Natural killer cell (primary cell): ENCODE data around the gene MON2. TPM values are rescaled to one million over a fixed set of nuclear protein-coding genes. Genes with fewer than 3 reads are reported as not detected.

ENCODE experiments used
- ATAC-seq, 3 donors: fragments of 150-1000 bp in 2 of 3; fragments of 200-7000 bp in 1 of 3; cut with Tn5 transposase; 1 replicate in 1 of 3; 2 replicates in 2 of 3; pipeline ENCODE4 v1.10.0; 2021; ENCODE audit warnings: mild to moderate bottlenecking in 2 of 3, moderate library complexity in 2 of 3
- DNase-seq, 2 donors: peaks; one replicate each; pipeline versions ENCODE4 v3.0.0 to v3.0.0-alpha.2; 2013 to 2021; ENCODE audit warnings: mixed read lengths in 1 of 2
- H3K27ac ChIP-seq: one replicate; pipeline ENCODE4 v1.5.1; 2013; ENCODE audit warnings: mild to moderate bottlenecking, low read length
- H3K27me3 ChIP-seq: one replicate; pipeline ENCODE4 v1.6.1; 2013; ENCODE audit warnings: low read length; ENCODE audit not compliant: control insufficient read depth, insufficient read depth
- H3K36me3 ChIP-seq: one replicate; pipeline ENCODE4 v1.6.1; 2013; ENCODE audit warnings: low read length; ENCODE audit not compliant: control insufficient read depth, insufficient read depth
- H3K4me1 ChIP-seq: one replicate; pipeline ENCODE4 v1.6.1; 2013; ENCODE audit warnings: low read length; ENCODE audit not compliant: control insufficient read depth, insufficient read depth
- H3K4me3 ChIP-seq: one replicate; pipeline ENCODE4 v1.5.1; 2013; ENCODE audit warnings: low read length
- H3K9me3 ChIP-seq: one replicate; pipeline ENCODE4 v1.6.1; 2013; ENCODE audit warnings: low read length; ENCODE audit not compliant: control insufficient read depth, insufficient read depth
- H3K27ac Mint-ChIP-seq, 2 donors: one replicate each; pipeline ENCODE4 v1.8.0; 2022; ENCODE audit warnings: mild to moderate bottlenecking in 2 of 2, mixed read lengths in 2 of 2, moderate library complexity in 1 of 2
- H3K27me3 Mint-ChIP-seq, 2 donors: one replicate each; pipeline ENCODE4 v1.8.0; 2022; ENCODE audit warnings: low read depth in 2 of 2, mixed read lengths in 2 of 2
- H3K36me3 Mint-ChIP-seq: one replicate; pipeline ENCODE4 v1.8.0; 2022; ENCODE audit warnings: mixed read lengths
- H3K4me1 Mint-ChIP-seq, 2 donors: one replicate each; pipeline ENCODE4 v1.8.0; 2022; ENCODE audit warnings: mixed read lengths in 2 of 2
- H3K4me3 Mint-ChIP-seq: one replicate; pipeline ENCODE4 v1.8.0; 2022; ENCODE audit warnings: mild to moderate bottlenecking, moderate library complexity, mixed read lengths
- H3K9me3 Mint-ChIP-seq, 2 donors: one replicate each; pipeline ENCODE4 v1.8.0; 2022; ENCODE audit warnings: mixed read lengths in 2 of 2
- WGBS: methylation state at CpG from one replicate; pipeline ENCODE4 v1.1.7; 2013; ENCODE audit warnings: missing lambda C conversion rate; ENCODE audit not compliant: insufficient coverage; 5-methylcytosine and 5-hydroxymethylcytosine counted together
- intact Hi-C: fragments of 100-400 bp; cut with micrococcal nuclease; formaldehyde crosslinking; loops from one replicate; pipeline ENCODE4 v1.14.2; 2022
- total RNA-seq, 4 donors: library from RNA; stranded (reverse); fragments of 120-200 nt in 1 of 4; gene quantifications; one replicate each; pipeline versions ENCODE4 v1.2.3 to v1.2.4, GENCODE V29; 2013 to 2022
- TF ChIP-seq, protein P1 (sequence below): fragments of 200-600 bp; IDR thresholded peaks from one replicate; pipeline ENCODE4 v1.8.0; 2022; ENCODE audit warnings: antibody characterized with exemption

MON2 gene
- total RNA-seq, 3 donors from 2014 or later (not counting 1 experiment from before 2014, with no cell fraction given), result 80.0 to 100 (median 86.7) TPM

DNA sequence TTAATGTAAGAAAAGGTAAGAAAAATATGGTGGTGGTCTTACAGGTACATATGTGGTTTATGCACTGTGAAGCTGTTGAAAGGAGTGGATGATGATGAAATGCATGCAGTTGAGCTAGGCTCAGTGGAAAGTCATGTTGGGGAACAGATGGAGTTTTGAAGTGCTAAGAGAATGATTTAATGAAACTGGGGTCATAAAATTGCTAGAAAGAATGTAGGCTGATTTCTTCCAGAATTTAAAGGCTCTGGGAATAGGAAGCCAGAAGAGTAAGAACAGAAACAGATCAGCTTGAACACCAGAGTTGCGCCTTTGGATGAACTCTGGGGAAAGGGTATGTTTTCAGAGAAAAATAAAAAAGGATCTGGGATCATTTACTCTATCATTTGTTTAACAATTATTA, 146.5 kb downstream of the MON2 start:
- no peaks in the 10 kb centered on the region for H3K4me1 Mint-ChIP-seq
- H3K4me3 Mint-ChIP-seq, result no peak overlapping the region
- TF ChIP-seq, protein P1, sequence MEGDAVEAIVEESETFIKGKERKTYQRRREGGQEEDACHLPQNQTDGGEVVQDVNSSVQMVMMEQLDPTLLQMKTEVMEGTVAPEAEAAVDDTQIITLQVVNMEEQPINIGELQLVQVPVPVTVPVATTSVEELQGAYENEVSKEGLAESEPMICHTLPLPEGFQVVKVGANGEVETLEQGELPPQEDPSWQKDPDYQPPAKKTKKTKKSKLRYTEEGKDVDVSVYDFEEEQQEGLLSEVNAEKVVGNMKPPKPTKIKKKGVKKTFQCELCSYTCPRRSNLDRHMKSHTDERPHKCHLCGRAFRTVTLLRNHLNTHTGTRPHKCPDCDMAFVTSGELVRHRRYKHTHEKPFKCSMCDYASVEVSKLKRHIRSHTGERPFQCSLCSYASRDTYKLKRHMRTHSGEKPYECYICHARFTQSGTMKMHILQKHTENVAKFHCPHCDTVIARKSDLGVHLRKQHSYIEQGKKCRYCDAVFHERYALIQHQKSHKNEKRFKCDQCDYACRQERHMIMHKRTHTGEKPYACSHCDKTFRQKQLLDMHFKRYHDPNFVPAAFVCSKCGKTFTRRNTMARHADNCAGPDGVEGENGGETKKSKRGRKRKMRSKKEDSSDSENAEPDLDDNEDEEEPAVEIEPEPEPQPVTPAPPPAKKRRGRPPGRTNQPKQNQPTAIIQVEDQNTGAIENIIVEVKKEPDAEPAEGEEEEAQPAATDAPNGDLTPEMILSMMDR, result no peak
- Histone ChIP-seq H3K4me1 (no peaks in the 10 kb centered on the region), H3K4me3 (no peak overlapping the region), H3K9me3 (no peaks in the 10 kb centered on the region), H3K27me3 (no peaks in the 10 kb centered on the region), H3K36me3 (no peaks in the 10 kb centered on the region), H3K27ac (no peak overlapping the region)
- H3K27ac Mint-ChIP-seq, result no peak overlapping the region
- ATAC-seq (no peak), DNase-seq (no peak)
- H3K9me3 Mint-ChIP-seq, result no peaks in the 10 kb centered on the region
- intact Hi-C loops, result no loop called here
- no peaks in the 10 kb centered on the region for H3K36me3 Mint-ChIP-seq
- WGBS, result 100% methylated on average over 1 of the region's 1 CpG
- H3K27me3 Mint-ChIP-seq, result no peaks in the 10 kb centered on the region

DNA sequence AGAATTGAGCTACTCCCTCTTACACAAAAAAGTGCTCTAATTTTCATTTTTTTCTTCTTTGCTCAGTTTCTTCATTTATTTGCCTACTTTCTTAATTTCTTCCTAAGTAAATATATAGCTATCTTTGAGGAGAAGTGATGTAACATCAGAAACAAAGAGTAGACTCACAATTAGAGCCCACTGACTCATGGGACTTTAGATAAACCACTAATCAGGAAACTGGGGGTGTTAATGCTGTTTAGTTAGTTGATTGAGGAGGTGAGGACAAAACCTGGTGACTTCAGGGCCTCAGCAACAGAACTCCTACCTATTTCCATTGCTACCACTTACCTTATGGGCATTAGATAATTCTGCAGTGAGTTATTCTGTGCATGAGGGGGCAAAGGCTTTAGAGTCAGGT, 151.7 kb downstream of the MON2 start:
- no peak overlapping the region for H3K4me3 Mint-ChIP-seq
- Histone ChIP-seq H3K4me1 (no peaks in the 10 kb centered on the region), H3K36me3 (no peaks in the 10 kb centered on the region), H3K27ac (no peak overlapping the region), H3K27me3 (no peaks in the 10 kb centered on the region), H3K9me3 (no peaks in the 10 kb centered on the region), H3K4me3 (no peak overlapping the region)
- H3K4me1 Mint-ChIP-seq, result no peaks in the 10 kb centered on the region
- no peaks in the 10 kb centered on the region for H3K27me3 Mint-ChIP-seq
- no peak for DNase-seq
- ATAC-seq, result no peak
- H3K36me3 Mint-ChIP-seq, result no peaks in the 10 kb centered on the region
- intact Hi-C loops, result no loop called here
- TF ChIP-seq, protein P1, result no peak
- H3K27ac Mint-ChIP-seq, result no peak overlapping the region
- H3K9me3 Mint-ChIP-seq, result no peaks in the 10 kb centered on the region

DNA sequence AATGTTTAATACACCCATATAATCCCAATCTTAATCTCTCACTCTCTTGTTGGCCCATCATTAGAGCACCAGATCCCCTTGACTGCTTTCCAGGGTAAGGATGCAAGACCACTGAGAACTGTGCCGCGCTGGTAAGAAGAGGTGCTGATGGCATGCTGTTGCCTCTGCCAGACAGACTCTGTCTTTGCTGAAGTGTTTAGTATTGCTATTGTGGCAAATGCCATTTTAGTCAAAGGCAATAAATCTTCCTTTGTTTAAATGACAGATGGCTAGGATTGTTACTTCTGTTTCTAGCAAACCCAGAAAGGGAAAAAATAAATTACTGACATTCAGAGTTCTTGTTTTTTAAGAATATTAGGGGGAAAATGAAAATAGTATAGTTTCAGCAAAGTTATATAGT, 152.3 kb downstream of the MON2 start:
- no peak overlapping the region for H3K27ac Mint-ChIP-seq
- TF ChIP-seq, protein P1, result no peak
- no peaks in the 10 kb centered on the region for H3K9me3 ChIP-seq
- H3K27me3 Mint-ChIP-seq, result no peaks in the 10 kb centered on the region
- no peaks in the 10 kb centered on the region for H3K9me3 Mint-ChIP-seq
- H3K27me3 ChIP-seq, result no peaks in the 10 kb centered on the region
- no peaks in the 10 kb centered on the region for H3K4me1 ChIP-seq
- H3K4me3 Mint-ChIP-seq, result no peak overlapping the region
- 80% methylated on average over 2 of the region's 2 CpGs for WGBS
- no peak for ATAC-seq
- H3K36me3 ChIP-seq, result no peaks in the 10 kb centered on the region
- no peak overlapping the region for H3K27ac ChIP-seq
- DNase-seq, result no peak
- no peaks in the 10 kb centered on the region for H3K4me1 Mint-ChIP-seq
- H3K36me3 Mint-ChIP-seq, result no peaks in the 10 kb centered on the region
- intact Hi-C loops, result no loop called here
- no peak overlapping the region for H3K4me3 ChIP-seq

DNA sequence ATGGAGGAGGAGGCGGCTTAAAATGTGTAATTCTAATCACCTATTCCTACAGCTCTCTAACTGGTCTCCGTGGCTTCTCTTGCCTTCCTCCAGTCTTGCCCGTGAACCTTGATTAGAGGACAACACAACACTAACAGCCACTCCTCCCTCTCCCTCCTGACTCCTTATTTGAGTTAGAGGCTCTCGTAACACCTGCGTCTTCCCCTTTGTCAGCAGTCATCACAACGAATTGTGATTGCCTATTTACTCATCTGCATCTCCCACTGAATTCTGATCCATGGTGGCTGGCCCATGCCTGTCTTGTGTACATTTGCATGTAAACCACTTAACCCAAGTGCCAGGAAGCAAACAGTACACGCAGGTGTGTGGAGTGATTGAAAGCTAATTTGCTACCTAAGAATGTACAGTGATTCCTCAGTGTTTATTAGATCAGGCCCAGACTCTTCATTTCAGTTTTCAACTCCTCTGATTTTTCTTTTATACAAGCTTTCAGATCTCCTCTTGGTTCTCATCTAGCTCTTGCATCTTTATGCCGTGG, 154.5 kb downstream of the MON2 start:
- no peak overlapping the region for H3K27ac Mint-ChIP-seq
- no peak overlapping the region for H3K4me3 Mint-ChIP-seq
- TF ChIP-seq, protein P1, result no peak
- H3K36me3 Mint-ChIP-seq, result no peaks in the 10 kb centered on the region
- H3K9me3 Mint-ChIP-seq, result no peaks in the 10 kb centered on the region
- intact Hi-C loops, result no loop called here
- ATAC-seq (no peak), DNase-seq (no peak)
- H3K27me3 Mint-ChIP-seq, result peaks cover 0 to 7% of the 10 kb centered on the region in 2 donors
- H3K4me1 ChIP-seq, result no peaks in the 10 kb centered on the region
- H3K27me3 ChIP-seq, result peaks cover 4% of the 10 kb centered on the region
- H3K27ac ChIP-seq, result no peak overlapping the region
- no peaks in the 10 kb centered on the region for H3K36me3 ChIP-seq
- H3K4me1 Mint-ChIP-seq, result no peaks in the 10 kb centered on the region
- no peaks in the 10 kb centered on the region for H3K9me3 ChIP-seq
- WGBS, result 92% methylated on average over 8 of the region's 8 CpGs
- H3K4me3 ChIP-seq, result no peak overlapping the region
